Stimulated activated naive CD8-positive, alpha-beta T cell treated with anti-CD3 and anti-CD28 coated beads, Interleukin-15, Interleukin-2, amounts not matched to agents 100 U/mL and 50 U/mL, for 24 hours (primary cell): ENCODE measurements around the gene RAB18.
A peak's percentile ranks its signal among the peaks of the same experiment; 100 is the strongest.
"Not testable (repeated sequence)": the region's sequence is repeated elsewhere in the genome, so short reads cannot be mapped to it uniquely, and the experiment has no call there.

Source experiments
- ATAC-seq: fragments of 150-1000 bp; cut with Tn5 transposase; one replicate; pipeline ENCODE4 v1.10.0; 2021
- DNase-seq: peaks from one replicate; pipeline ENCODE4 v3.0.0; 2021

Gene RAB18

DNA sequence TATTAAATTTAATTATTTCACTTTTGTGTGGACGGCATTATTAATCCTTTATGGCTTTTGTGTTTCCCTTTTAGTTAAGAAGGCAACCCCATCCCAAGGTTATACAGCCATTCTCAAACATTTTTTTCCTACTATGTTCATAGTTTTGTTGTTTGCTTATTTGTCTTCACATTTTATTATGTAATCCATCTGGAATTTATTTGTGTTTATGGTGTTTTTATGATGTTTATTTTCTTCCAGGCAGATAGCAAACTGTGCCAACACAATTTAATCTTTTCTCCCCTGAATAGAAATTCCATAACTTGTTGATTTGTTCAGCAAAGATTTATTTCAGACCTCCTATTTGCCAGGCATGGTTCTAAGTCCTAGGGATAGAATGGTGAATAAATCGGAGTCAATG lies 42.9 kb downstream of the RAB18 start:
- DNase-seq (no peak), ATAC-seq (no peak)

DNA sequence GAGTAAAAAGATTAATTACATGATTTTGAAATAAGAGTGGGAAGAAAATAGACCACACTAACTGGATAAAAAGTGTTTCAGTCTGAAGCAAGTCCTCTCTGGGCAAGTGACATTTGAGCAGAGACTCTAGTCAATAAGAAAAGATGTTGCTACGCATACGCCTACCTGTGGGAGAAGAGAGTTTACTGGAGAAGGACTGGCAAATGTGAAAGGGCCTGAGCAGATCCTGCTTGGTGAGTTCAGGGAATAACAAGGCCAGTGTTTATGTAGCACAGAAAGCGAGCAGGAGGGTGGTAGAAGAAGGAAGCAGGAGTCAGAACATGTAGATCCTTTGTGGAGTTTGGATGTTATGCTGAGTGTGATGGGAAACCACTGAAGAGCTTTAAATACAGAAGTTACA lies 43.4 kb downstream of the RAB18 start:
- DNase-seq: no peak
- no peak for ATAC-seq

DNA sequence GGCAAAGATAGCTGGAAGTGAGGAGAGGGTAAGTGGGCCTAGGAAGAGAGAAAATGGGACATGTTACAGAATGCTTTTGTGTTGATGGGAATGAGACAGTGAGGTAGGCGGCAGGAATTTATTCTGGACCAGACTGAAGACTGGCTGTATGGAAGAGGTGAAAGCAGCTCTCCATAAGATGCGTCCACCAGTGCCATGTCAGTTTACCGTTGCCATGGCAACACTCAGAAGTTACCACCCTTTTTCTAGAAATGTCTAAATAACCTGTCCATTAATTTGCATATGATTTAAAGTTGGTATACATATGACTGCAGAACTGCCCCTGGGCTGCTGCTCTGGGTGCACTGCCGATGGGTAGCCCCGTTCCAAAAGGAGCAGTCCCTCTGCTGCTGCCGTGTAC lies 46.7 kb downstream of the RAB18 start:
- ATAC-seq: no peak
- no peak for DNase-seq

DNA sequence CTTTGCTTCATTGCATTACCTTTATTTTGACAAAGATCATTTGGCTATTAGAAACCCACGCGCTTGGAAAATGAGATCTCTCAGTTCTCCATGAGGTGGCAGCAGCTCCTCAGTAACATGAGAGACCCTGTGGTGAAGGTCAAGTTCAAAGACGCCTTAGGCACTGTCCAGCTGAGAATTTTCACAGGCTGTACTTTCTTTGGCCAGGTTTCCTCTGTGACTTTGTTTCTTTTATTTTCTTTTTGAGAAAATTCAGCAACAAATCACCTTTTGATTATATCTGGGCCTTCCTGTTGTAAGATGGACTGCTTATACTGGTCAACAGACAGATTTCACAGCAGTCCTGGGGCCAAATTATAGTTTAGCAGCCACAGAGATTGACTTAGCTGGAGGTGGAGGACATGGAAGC lies 54.5 kb downstream of the RAB18 start:
- ATAC-seq (no peak), DNase-seq (peak; percentile 27)

- DNase-seq (no peak), ATAC-seq (no peak)
Measured at GRCh38 chr10:27561334-27561733, 57.2 kb downstream of the RAB18 start.

DNA sequence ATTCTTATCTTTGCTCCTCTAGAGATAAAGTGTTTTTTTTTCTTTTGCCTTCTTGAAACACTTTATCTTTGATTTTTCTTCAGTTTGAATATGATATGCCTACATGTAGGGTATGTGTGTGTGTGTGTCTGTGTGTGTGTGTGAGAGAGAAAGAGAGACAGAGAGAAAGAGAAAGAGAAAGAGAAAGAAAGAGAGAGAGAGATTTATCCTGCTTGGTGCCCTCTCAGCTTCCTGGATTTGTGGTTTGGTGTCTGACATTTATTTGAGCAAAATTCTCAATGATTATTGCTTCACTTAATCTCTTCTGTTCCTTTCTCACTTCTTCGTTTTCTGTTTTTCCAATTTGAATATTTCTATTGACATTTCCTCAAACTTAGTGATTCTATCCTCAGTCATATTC lies 60.3 kb downstream of the RAB18 start:
- DNase-seq (no peak), ATAC-seq (no peak)

DNA sequence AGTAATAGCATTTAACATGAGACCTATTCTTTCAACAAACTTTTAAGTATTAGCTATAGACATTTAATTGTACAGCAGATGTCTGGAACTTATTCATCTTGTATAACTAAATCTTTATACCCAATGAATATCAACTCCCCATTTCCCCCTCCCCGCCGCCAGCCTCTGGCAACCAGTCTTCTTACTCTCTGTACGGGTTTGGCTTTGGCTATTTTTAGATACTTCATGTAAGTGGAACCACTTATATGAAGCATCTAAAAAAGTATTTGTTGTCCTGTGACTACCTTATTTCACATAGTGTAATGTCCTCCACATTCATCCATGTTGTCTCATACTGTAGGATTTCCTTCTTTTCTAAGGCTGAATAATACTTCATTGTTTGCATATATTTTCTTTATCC lies 60.8 kb downstream of the RAB18 start:
- ATAC-seq (no peak), DNase-seq (no peak)

DNA sequence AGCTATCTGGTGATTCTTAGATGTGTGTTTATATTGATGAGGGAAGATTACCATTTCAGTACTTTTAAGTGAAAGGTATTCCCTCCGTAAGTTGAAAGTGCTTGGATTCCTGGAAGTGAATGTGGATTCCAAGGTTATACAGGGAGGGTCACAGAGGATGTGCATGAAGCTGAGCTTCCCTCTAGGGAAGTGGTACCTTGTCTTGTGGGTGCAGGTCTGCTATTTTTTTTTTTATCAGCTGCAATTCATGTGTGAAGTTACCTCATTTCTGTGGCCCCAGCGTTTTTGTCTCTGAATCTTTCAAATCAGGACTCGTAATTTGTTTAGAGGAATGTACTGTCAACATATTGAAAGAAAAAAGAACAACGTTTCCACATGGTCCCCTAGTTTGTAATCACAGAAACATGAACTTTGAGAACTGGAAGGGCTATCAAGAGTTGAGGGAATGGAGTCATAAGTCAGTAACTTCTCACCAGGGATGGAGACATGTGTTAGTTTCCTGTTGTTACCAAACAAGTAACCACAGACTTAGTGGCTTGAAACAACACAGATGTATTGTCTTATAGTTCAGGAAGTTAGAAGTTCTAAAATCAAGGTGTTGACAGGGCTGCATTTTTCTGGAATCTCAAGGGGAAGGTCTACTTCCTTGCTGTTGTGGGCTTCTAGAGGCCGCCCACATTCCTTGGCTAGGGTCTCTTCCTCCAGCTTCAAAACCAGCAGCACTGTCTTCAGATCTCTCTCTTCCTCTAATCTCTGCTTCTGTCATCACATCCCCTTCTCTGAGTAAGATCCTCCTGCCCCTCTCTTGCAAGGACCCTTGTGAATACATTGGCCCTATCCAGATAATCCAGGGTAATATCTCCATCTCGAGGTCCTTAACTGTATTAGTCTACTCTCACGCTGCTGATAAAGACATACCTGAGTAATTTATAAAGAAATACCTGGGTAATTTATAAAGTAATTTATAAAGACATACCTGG lies 64.4 kb downstream of the RAB18 start:
- no peak for ATAC-seq
- no peak for DNase-seq

GRCh38 chr10:27569946-27570345 lies 65.8 kb downstream of the RAB18 start:
- ATAC-seq (no peak), DNase-seq (no peak)

DNA sequence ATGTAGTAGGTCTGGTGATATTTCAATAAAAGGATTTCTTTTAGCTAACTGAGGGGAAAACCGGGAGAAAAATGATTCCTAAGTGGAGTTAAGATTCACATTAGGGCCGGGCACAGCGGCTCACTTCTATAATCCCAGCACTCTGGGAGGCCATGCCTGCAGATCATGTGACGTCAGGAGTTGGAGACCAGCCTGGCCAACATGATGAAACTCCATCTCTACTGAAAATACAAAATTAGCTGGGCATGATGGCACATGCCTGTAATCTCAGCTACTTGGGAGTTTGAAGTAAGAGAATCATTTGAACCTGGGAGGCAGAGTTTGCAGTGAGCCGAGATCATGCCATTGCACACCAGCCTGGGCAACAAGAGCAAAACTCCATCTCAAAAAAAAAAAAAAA lies 72.9 kb downstream of the RAB18 start:
- not testable (repeated sequence) for DNase-seq, ATAC-seq

- ATAC-seq (no peak), DNase-seq (no peak)
Measured at GRCh38 chr10:27578316-27578715, 74.2 kb downstream of the RAB18 start.

- ATAC-seq (no peak), DNase-seq (no peak)
Measured at GRCh38 chr10:27581225-27581624, 77.1 kb downstream of the RAB18 start.

DNA sequence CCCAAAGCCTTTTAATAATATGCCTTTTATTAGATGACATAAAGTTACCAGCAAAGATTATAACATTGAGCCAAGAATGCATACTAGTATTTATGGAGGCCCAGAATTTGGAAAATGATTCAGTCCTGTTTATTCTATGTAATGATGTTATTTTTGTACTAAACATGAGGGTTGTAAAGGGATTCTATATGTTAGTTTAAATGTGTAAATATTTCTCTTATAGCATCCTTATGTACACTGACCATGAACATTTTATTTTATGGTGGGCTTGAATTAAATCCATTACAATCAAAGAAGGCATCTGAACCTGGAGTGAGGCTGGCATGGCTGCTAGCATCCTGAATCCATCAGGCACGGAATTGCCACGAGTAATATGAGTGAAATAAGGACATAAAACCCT lies 80.2 kb downstream of the RAB18 start:
- DNase-seq: no peak
- ATAC-seq: no peak
